ENCODE results near the gene BSDC1. TPM values are rescaled to one million over a fixed set of nuclear protein-coding genes. Genes with fewer than 3 reads are reported as not detected.
"Not testable (repeated sequence)": the region's sequence is repeated elsewhere in the genome, so short reads cannot be mapped to it uniquely, and the experiment has no call there.

Gene BSDC1
- total RNA-seq, 1 experiment from 2014 or later, result 71.1 TPM

- no peak overlapping the region for H3K27ac ChIP-seq
- H3K4me1 ChIP-seq (replicated peaks), result no peaks in the 10 kb centered on the region
- H3K36me3 ChIP-seq, result no peaks in the 10 kb centered on the region
- H3K9me3 ChIP-seq (replicated peaks), result no peaks in the 10 kb centered on the region
- H3K27me3 ChIP-seq (replicated peaks), result no peaks in the 10 kb centered on the region
- DNase-seq (ENCODE audit: low read depth in 1 of 2, low spot score in 2 of 2), result no peak
- H3K4me3 ChIP-seq, result no peak overlapping the region
Observed at GRCh38 chr1:32406629-32407111, 12.4 kb upstream of the BSDC1 start.

- no peak overlapping the region for H3K4me3 ChIP-seq
- no peaks in the 10 kb centered on the region for H3K36me3 ChIP-seq
- H3K4me1 ChIP-seq (replicated peaks), result 0 out of 2 replicates have a peak, but pooled peaks cover 4% of the 10 kb centered on the region
- no peak for DNase-seq (ENCODE audit: low read depth in 1 of 2, low spot score in 2 of 2)
- no peak overlapping the region for H3K27ac ChIP-seq
- no peaks in the 10 kb centered on the region for H3K27me3 ChIP-seq (replicated peaks)
- H3K9me3 ChIP-seq (replicated peaks), result no peaks in the 10 kb centered on the region
Observed at GRCh38 chr1:32405672-32406467, 11.6 kb upstream of the BSDC1 start.

- H3K9me3 ChIP-seq (replicated peaks), result no peaks in the 10 kb centered on the region
- H3K36me3 ChIP-seq, result no peaks in the 10 kb centered on the region
- H3K27ac ChIP-seq, result no peak overlapping the region
- H3K4me1 ChIP-seq (replicated peaks), result 0 out of 2 replicates have a peak, but pooled peaks cover 4% of the 10 kb centered on the region
- peak in 1 of 2 experiments; percentile 12 for DNase-seq (ENCODE audit: low read depth in 1 of 2, low spot score in 2 of 2)
- no peak overlapping the region for H3K4me3 ChIP-seq
- no peaks in the 10 kb centered on the region for H3K27me3 ChIP-seq (replicated peaks)
Observed at GRCh38 chr1:32404946-32405345, 10.7 kb upstream of the BSDC1 start.

- Histone ChIP-seq H3K27ac (no peak overlapping the region), H3K9me3 (replicated peaks) (no peaks in the 10 kb centered on the region), H3K27me3 (replicated peaks) (no peaks in the 10 kb centered on the region), H3K4me1 (replicated peaks) (peaks cover 4% of the 10 kb centered on the region; the same call in 1 of the 2 replicates), H3K36me3 (no peaks in the 10 kb centered on the region), H3K4me3 (no peak overlapping the region)
- DNase-seq (ENCODE audit: low read depth in 1 of 2, low spot score in 2 of 2), result peak; percentile 70 to 87
Observed at GRCh38 chr1:32400876-32401631, 6.8 kb upstream of the BSDC1 start.

- H3K27ac ChIP-seq, result no peak overlapping the region
- H3K4me1 ChIP-seq (replicated peaks), result peaks cover 11% of the 10 kb centered on the region
- H3K27me3 ChIP-seq (replicated peaks), result no peaks in the 10 kb centered on the region
- H3K4me3 ChIP-seq, result no peak overlapping the region
- no peaks in the 10 kb centered on the region for H3K36me3 ChIP-seq
- no peaks in the 10 kb centered on the region for H3K9me3 ChIP-seq (replicated peaks)
- DNase-seq (ENCODE audit: low read depth in 1 of 2, low spot score in 2 of 2), result no peak
Observed at GRCh38 chr1:32399843-32400242, 5.6 kb upstream of the BSDC1 start.

- H3K27ac ChIP-seq, result no peak overlapping the region
- H3K36me3 ChIP-seq, result peaks cover 7% of the 10 kb centered on the region
- H3K9me3 ChIP-seq (replicated peaks), result no peaks in the 10 kb centered on the region
- no peak overlapping the region for H3K4me3 ChIP-seq
- no peaks in the 10 kb centered on the region for H3K27me3 ChIP-seq (replicated peaks)
- peaks cover 15% of the 10 kb centered on the region for H3K4me1 ChIP-seq (replicated peaks)
- DNase-seq (ENCODE audit: low read depth in 1 of 2, low spot score in 2 of 2), result peak in 1 of 2 experiments; percentile 23
Observed at GRCh38 chr1:32398401-32398800, 4.2 kb upstream of the BSDC1 start.

- H3K4me1 ChIP-seq (replicated peaks), result peaks cover 20% of the 10 kb centered on the region
Observed at GRCh38 chr1:32396524-32396923, 2.3 kb upstream of the BSDC1 start.

GRCh38 chr1:32394890-32395432, 720 bp upstream of the BSDC1 start:
- peaks cover 37% of the 10 kb centered on the region for H3K36me3 ChIP-seq
- H3K27me3 ChIP-seq (replicated peaks), result no peaks in the 10 kb centered on the region
- no peak for DNase-seq (ENCODE audit: low read depth in 1 of 2, low spot score in 2 of 2)

More at GRCh38 chr1:32396524-32396923, 2.3 kb upstream of the BSDC1 start:
- H3K27ac ChIP-seq; DNase-seq (ENCODE audit: low read depth in 1 of 2, low spot score in 2 of 2); H3K27me3 ChIP-seq (replicated peaks); H3K9me3 ChIP-seq (replicated peaks); H3K4me3 ChIP-seq: not testable (repeated sequence)
- peaks cover 21% of the 10 kb centered on the region for H3K36me3 ChIP-seq

GRCh38 chr1:32393832-32394140, 455 bp downstream of the BSDC1 start:
- Histone ChIP-seq H3K27ac (peak overlapping the region; percentile 78), H3K27me3 (replicated peaks) (no peaks in the 10 kb centered on the region), H3K36me3 (peaks cover 44% of the 10 kb centered on the region), H3K9me3 (replicated peaks) (no peaks in the 10 kb centered on the region), H3K4me3 (peak overlapping the region; percentile 74), H3K4me1 (replicated peaks) (peaks cover 16% of the 10 kb centered on the region)
- peak in 1 of 2 experiments; percentile 48 for DNase-seq (ENCODE audit: low read depth in 1 of 2, low spot score in 2 of 2)

More at GRCh38 chr1:32394890-32395432, 720 bp upstream of the BSDC1 start:
- Histone ChIP-seq H3K4me3 (peak overlapping the region; percentile 74), H3K4me1 (replicated peaks) (peaks cover 16% of the 10 kb centered on the region), H3K27ac (peak overlapping the region; percentile 20), H3K9me3 (replicated peaks) (no peaks in the 10 kb centered on the region)

GRCh38 chr1:32393136-32393535, 1.1 kb downstream of the BSDC1 start:
- no peaks in the 10 kb centered on the region for H3K27me3 ChIP-seq (replicated peaks)
- peak overlapping the region; percentile 74; the same call in 1 of the 2 replicates for H3K4me3 ChIP-seq
- H3K27ac ChIP-seq, result no peak overlapping the region
- no peaks in the 10 kb centered on the region for H3K9me3 ChIP-seq (replicated peaks)
- no peak for DNase-seq (ENCODE audit: low read depth in 1 of 2, low spot score in 2 of 2)
- peaks cover 16% of the 10 kb centered on the region for H3K4me1 ChIP-seq (replicated peaks)
- peaks cover 49% of the 10 kb centered on the region for H3K36me3 ChIP-seq

- H3K27ac ChIP-seq, result no peak overlapping the region
- peaks cover 57% of the 10 kb centered on the region for H3K36me3 ChIP-seq
- no peak for DNase-seq (ENCODE audit: low read depth in 1 of 2, low spot score in 2 of 2)
- no peak overlapping the region for H3K4me3 ChIP-seq
- H3K9me3 ChIP-seq (replicated peaks), result no peaks in the 10 kb centered on the region
- H3K27me3 ChIP-seq (replicated peaks), result no peaks in the 10 kb centered on the region
- peaks cover 16% of the 10 kb centered on the region for H3K4me1 ChIP-seq (replicated peaks)
Observed at GRCh38 chr1:32392325-32392724, 1.9 kb downstream of the BSDC1 start.

GRCh38 chr1:32390904-32391870, 3.1 kb downstream of the BSDC1 start:
- H3K4me1 ChIP-seq (replicated peaks), result peaks cover 16% of the 10 kb centered on the region
- no peak overlapping the region for H3K4me3 ChIP-seq
- no peak overlapping the region for H3K27ac ChIP-seq
- DNase-seq (ENCODE audit: low read depth in 1 of 2, low spot score in 2 of 2), result no peak
- no peaks in the 10 kb centered on the region for H3K27me3 ChIP-seq (replicated peaks)
- H3K36me3 ChIP-seq, result peaks cover 67% of the 10 kb centered on the region
- H3K9me3 ChIP-seq (replicated peaks), result no peaks in the 10 kb centered on the region

GRCh38 chr1:32388641-32389040, 5.6 kb downstream of the BSDC1 start:
- Histone ChIP-seq H3K9me3 (replicated peaks) (no peaks in the 10 kb centered on the region), H3K27ac (no peak overlapping the region), H3K4me3 (no peak overlapping the region), H3K36me3 (peaks cover 83% of the 10 kb centered on the region), H3K4me1 (replicated peaks) (peaks cover 7% of the 10 kb centered on the region), H3K27me3 (replicated peaks) (no peaks in the 10 kb centered on the region)
- no peak for DNase-seq (ENCODE audit: low read depth in 1 of 2, low spot score in 2 of 2)
